NB4 (cell line): ENCODE data around the gene CLMN.

ENCODE experiments used
- DNase-seq: peaks from one replicate; pipeline ENCODE4 v3.0.0; 2010; ENCODE audit warnings: low read depth
- H3K4me3 ChIP-seq: one replicate; pipeline ENCODE4 v1.5.1; 2011; ENCODE audit warnings: mild to moderate bottlenecking, low read depth, low read length, moderate library complexity
- MYC ChIP-seq: IDR thresholded peaks from 2 replicates; pipeline ENCODE4 v1.6.1; 2011; ENCODE audit warnings: low read depth, low read length
- POLR2A ChIP-seq: IDR thresholded peaks from 2 replicates; pipeline ENCODE4 v1.6.1; 2011; ENCODE audit warnings: mild to moderate bottlenecking; ENCODE audit not compliant: insufficient read length; ENCODE audit errors: extremely low read depth
- TF ChIP-seq, protein P1 (sequence below): IDR thresholded peaks from 2 replicates; pipeline ENCODE4 v1.6.1; 2011; ENCODE audit warnings: low read depth, low read length
- TF ChIP-seq, protein P2 (sequence below): IDR thresholded peaks from one replicate; pipeline ENCODE4 v1.5.1; 2012; ENCODE audit warnings: low read depth, low read length

CLMN gene

DNA sequence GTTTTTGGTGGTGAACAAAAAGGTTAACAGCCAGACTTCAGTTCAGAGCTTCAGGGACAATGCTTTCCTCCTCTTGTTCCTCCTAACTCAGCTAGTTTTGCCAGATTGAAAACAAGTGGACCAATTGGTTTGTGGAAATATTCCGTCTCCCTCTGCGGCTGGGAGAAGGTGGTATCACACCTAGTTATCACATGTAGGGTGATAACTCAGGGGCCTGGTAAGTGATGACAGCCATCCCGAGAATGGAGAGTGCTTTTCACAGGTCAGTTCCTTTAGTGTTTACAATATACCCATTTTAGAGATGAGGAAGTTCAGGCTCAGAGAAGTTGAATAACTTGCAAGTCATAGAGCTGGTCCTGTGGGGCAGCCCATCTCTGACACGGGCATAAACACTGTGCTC is 101.7 kb downstream of the CLMN start:
- no peak overlapping the region for H3K4me3 ChIP-seq
- TF ChIP-seq POLR2A: no peak
- TF ChIP-seq, protein P1, sequence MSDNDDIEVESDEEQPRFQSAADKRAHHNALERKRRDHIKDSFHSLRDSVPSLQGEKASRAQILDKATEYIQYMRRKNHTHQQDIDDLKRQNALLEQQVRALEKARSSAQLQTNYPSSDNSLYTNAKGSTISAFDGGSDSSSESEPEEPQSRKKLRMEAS: no peak
- TF ChIP-seq, protein P2, sequence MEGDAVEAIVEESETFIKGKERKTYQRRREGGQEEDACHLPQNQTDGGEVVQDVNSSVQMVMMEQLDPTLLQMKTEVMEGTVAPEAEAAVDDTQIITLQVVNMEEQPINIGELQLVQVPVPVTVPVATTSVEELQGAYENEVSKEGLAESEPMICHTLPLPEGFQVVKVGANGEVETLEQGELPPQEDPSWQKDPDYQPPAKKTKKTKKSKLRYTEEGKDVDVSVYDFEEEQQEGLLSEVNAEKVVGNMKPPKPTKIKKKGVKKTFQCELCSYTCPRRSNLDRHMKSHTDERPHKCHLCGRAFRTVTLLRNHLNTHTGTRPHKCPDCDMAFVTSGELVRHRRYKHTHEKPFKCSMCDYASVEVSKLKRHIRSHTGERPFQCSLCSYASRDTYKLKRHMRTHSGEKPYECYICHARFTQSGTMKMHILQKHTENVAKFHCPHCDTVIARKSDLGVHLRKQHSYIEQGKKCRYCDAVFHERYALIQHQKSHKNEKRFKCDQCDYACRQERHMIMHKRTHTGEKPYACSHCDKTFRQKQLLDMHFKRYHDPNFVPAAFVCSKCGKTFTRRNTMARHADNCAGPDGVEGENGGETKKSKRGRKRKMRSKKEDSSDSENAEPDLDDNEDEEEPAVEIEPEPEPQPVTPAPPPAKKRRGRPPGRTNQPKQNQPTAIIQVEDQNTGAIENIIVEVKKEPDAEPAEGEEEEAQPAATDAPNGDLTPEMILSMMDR: no peak
- TF ChIP-seq MYC: no peak
- DNase-seq: no peak

DNA sequence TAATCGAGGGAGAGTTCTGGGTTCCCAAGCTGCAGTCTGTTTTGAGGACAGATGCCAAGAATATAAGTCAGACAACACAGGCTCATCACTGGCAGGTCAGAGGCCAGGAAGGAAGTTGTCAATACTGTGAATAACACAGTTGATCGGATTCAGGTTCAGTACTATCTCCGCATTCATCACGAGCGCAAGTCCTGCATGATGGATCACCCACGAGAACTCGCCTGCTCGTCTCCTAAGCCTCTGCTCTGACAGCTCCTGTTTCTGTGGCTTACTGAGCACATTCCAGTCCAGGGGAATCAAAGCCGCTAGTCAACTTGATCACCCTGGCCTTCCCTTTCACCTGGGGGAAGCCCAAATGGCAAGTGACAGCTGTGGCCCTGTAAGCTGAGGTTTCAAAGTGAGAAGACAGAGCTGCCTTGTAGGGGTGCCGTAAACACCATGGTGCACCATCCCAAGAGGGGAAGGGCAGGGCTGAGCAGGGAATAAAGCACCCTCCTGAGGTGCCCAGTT is 102.3 kb downstream of the CLMN start:
- no peak overlapping the region for H3K4me3 ChIP-seq
- DNase-seq: no peak
- TF ChIP-seq, protein P1: no peak
- no peak for TF ChIP-seq MYC
- TF ChIP-seq, protein P2: no peak
- TF ChIP-seq POLR2A: no peak

DNA sequence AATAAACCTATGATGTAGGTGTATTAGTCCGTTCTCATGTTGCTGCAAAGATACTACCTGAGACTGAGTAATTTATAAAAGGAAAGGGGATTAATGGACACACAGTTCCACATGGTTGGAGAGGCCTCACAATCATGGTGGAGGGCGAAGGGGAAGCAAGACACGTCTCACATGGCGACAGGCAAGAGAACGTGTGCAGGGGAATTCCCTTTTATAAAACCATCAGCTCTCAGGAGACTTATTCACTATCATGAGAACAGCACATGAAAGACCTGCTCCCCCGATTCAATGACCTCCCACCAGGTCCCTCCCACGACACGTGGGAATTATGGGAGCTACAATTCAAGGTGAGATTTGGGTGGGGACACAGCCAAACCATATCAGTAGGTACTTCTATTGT is 103.7 kb downstream of the CLMN start:
- DNase-seq: no peak
- TF ChIP-seq POLR2A (no peak), MYC (no peak)
- TF ChIP-seq, protein P2: no peak
- TF ChIP-seq, protein P1: no peak
- no peak overlapping the region for H3K4me3 ChIP-seq

DNA sequence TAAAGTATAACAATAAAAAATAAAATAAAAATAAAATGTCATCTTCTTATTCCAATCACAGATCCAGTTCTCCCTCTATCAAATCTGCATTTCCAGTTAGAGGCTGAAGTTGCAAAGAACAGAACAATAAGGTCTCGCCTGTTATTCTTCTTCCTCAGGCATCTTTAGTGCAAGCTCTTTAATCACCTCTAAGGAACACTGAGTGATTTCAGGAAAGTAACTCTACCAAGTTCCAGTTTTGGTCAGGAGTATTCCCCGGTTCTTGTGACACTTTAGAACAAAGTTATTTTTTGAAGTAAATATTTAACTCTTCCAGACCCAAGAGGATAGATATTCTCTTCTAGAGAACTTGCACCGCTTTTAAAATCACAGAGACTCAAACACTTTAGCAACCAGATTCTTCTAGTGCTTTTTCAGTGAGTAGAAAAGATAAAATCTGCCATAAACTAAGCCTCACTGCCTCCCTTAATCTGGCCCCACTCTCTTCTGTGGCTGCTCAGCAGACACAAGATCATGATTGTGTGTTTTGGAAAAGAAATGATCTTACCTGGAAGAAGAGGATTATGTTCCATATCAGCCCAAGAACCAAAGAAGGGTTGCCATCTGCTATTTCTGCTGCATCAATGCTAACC is 104.5 kb downstream of the CLMN start:
- H3K4me3 ChIP-seq: no peak overlapping the region
- no peak for DNase-seq
- TF ChIP-seq, protein P1: no peak

DNA sequence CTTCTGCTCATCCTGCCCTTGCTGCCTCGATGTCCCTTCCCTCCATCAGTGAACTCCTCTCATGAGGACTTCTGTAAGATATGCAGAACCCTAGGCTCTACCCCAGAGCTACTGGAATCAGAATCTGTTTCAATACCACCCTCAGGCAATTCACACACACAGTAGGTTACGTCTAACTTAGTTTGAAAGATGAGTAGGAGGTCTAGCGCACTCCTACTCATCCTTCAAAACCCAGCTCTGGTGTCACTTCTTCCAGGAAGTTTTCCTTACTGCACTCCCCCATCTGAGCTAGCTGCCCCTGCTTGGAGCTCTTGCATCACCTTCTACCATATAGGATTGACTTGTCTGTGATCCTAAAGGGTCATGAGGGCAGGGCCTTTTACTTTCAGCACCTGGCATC is 105.9 kb downstream of the CLMN start:
- no peak for TF ChIP-seq MYC
- TF ChIP-seq, protein P1: no peak
- no peak for TF ChIP-seq POLR2A
- TF ChIP-seq, protein P2: no peak
- no peak overlapping the region for H3K4me3 ChIP-seq
- DNase-seq: no peak

DNA sequence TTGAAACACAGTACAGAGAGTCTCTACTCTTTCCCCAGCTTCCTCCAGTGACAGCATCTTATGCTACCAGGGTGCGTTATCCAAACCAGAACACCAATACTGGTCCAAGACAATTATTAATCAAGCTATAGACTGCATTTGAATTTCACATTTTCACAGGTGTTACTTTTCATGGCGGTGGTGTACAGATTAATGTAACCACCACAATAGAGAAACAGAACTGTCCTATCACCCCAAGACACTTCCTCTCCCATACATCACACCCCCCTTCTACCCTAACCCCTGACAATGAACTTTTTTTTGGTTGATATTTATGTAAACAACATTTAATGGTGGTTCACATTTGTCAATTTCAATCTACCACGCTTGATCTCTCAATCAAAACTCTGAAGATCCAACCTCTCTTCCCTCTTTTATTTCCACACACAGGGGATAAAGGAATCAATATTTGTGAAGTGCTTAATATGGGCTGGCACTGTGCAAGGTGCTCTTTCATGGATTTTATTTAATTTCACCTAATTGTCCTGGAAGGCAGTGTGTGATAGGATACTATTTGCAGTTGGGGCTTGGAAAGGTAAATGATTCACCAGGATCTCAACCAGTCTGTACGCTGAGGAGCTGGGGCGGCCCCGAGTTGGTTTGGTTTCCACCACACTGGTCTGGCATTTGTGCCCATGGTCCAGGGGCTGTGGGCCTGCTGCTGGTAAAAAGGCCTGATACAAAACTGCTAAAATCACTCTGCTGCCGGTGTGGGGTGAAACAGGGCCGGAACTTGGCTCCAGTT is 107.8 kb downstream of the CLMN start:
- TF ChIP-seq MYC (no peak), POLR2A (no peak)
- TF ChIP-seq, protein P1: no peak
- TF ChIP-seq, protein P2: no peak
- no peak overlapping the region for H3K4me3 ChIP-seq
- no peak for DNase-seq
